ENCODE data around the gene COMTD1.

GRCh38 chr10:75223507-75223906 is 12.2 kb downstream of the COMTD1 start:
- no peak for TF ChIP-seq CTCF (IDR thresholded peaks at IDR 0.05)
- no peak for TF ChIP-seq POLR2A (IDR thresholded peaks at IDR 0.05)

All from body of pancreas (tissue), 4 donors.